Measurements from ENCODE around the gene ARMH2. TPM values are rescaled to one million over a fixed set of nuclear protein-coding genes. Genes with fewer than 3 reads are reported as not detected.

Gene ARMH2
- total RNA-seq, 3 donors from 2014 or later, result not detected

GRCh38 chr6:24821860-24822444, 23.2 kb upstream of the ARMH2 start:
- intact Hi-C loops (cut with DNase I; ENCODE audit: low total_unique reads), result no loop called here
- Histone ChIP-seq H3K4me1 (no peaks in the 10 kb centered on the region), H3K27ac (no peak overlapping the region), H3K9me3 (no peaks in the 10 kb centered on the region), H3K4me3 (no peak overlapping the region), H3K36me3 (no peaks in the 10 kb centered on the region), H3K27me3 (no peaks in the 10 kb centered on the region)
- no peak for TF ChIP-seq POLR2AphosphoS5 (IDR thresholded peaks at IDR 0.05)
- no peak for TF ChIP-seq POLR2A (IDR thresholded peaks at IDR 0.05)
- no peak for TF ChIP-seq CTCF (IDR thresholded peaks at IDR 0.05)
- DNase-seq (ENCODE audit: low spot score in 2 of 2), result no peak

GRCh38 chr6:24818346-24818745, 19.6 kb upstream of the ARMH2 start:
- Histone ChIP-seq H3K27me3 (no peaks in the 10 kb centered on the region), H3K4me3 (no peak overlapping the region), H3K36me3 (no peaks in the 10 kb centered on the region), H3K27ac (no peak overlapping the region), H3K9me3 (no peaks in the 10 kb centered on the region), H3K4me1 (no peaks in the 10 kb centered on the region)
- TF ChIP-seq CTCF (IDR thresholded peaks at IDR 0.05), result no peak
- no peak for TF ChIP-seq POLR2AphosphoS5 (IDR thresholded peaks at IDR 0.05)
- TF ChIP-seq POLR2A (IDR thresholded peaks at IDR 0.05), result no peak
- intact Hi-C loops (cut with DNase I; ENCODE audit: low total_unique reads), result no loop called here
- no peak for DNase-seq (ENCODE audit: low spot score in 2 of 2)

GRCh38 chr6:24809728-24810127, 11.0 kb upstream of the ARMH2 start:
- H3K4me3 ChIP-seq, result no peak overlapping the region
- H3K27me3 ChIP-seq, result no peaks in the 10 kb centered on the region
- no peak overlapping the region for H3K27ac ChIP-seq
- H3K36me3 ChIP-seq, result no peaks in the 10 kb centered on the region
- DNase-seq (ENCODE audit: low spot score in 2 of 2), result no peak
- no peaks in the 10 kb centered on the region for H3K9me3 ChIP-seq
- H3K4me1 ChIP-seq, result no peaks in the 10 kb centered on the region
- no peak for TF ChIP-seq POLR2AphosphoS5 (IDR thresholded peaks at IDR 0.05)
- TF ChIP-seq POLR2A (IDR thresholded peaks at IDR 0.05), result no peak
- TF ChIP-seq CTCF (IDR thresholded peaks at IDR 0.05), result no peak
- intact Hi-C loops (cut with DNase I; ENCODE audit: low total_unique reads), result no loop called here

GRCh38 chr6:24807584-24807983, 8.9 kb upstream of the ARMH2 start:
- Histone ChIP-seq H3K27ac (no peak overlapping the region), H3K9me3 (no peaks in the 10 kb centered on the region), H3K4me1 (no peaks in the 10 kb centered on the region), H3K36me3 (no peaks in the 10 kb centered on the region), H3K27me3 (no peaks in the 10 kb centered on the region), H3K4me3 (no peak overlapping the region)
- intact Hi-C loops (cut with DNase I; ENCODE audit: low total_unique reads), result no loop called here
- DNase-seq (ENCODE audit: low spot score in 2 of 2), result no peak
- TF ChIP-seq POLR2A (IDR thresholded peaks at IDR 0.05) (no peak), POLR2AphosphoS5 (IDR thresholded peaks at IDR 0.05) (no peak), CTCF (IDR thresholded peaks at IDR 0.05) (no peak)

GRCh38 chr6:24802271-24803059, 3.7 kb upstream of the ARMH2 start:
- no peak for DNase-seq (ENCODE audit: low spot score in 2 of 2)
- Histone ChIP-seq H3K4me3 (no peak overlapping the region), H3K36me3 (no peaks in the 10 kb centered on the region), H3K27ac (no peak overlapping the region), H3K27me3 (no peaks in the 10 kb centered on the region), H3K4me1 (no peaks in the 10 kb centered on the region), H3K9me3 (no peaks in the 10 kb centered on the region)
- intact Hi-C loops (cut with DNase I; ENCODE audit: low total_unique reads), result no loop called here
- TF ChIP-seq POLR2AphosphoS5 (IDR thresholded peaks at IDR 0.05) (no peak), CTCF (IDR thresholded peaks at IDR 0.05) (no peak), POLR2A (IDR thresholded peaks at IDR 0.05) (no peak)
